ENCODE data around the gene MRPS21.
"Not testable (repeated sequence)": the region's sequence is repeated elsewhere in the genome, so short reads cannot be mapped to it uniquely, and the experiment has no call there.

Gene MRPS21

DNA sequence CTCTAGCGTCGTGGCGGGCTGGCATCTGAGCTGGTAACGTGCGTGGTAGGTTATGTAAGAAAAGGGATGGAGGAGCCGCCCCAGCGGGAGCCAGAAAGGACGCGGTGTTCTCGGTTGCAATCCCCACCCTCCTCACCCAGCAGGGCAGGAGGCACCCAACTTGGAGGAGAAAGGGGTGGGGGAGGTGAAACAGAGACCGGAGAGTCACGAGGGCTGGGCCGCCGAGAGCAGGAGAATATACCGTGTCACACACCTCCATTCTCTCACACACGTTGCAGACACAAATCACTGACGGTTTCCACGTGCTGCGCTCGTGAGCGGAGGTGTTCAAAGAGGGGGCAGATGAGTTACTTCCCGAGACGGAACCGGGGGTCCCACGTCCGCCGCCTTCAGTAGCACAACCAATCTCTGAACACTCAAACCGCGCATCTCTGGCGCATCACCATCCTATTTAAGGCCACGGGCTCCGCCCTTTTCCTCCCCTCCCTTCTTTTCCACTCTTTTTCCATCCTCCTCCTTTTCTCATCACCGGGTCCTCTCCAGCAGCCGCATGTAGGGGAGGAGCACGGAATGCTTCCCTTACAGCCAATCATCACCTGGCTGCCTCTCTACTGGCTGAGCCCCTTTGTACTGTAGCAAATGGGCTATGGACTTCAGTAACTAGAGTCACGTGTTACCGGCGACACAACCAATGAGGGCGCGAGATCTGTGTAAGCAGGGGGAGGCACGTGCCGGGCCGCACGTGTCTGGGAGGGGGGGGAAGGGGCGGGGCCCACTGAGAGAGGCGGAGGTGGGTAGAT lies 11.7 kb upstream of the MRPS21 start, which contains the start of gene CIART:
Gene CIART (plus strand): TSS at position 797 of the 800 bp plus-strand sequence. CDS start 714 bp downstream, outside the sequence.
- DNase-seq = peak; percentile 100

DNA sequence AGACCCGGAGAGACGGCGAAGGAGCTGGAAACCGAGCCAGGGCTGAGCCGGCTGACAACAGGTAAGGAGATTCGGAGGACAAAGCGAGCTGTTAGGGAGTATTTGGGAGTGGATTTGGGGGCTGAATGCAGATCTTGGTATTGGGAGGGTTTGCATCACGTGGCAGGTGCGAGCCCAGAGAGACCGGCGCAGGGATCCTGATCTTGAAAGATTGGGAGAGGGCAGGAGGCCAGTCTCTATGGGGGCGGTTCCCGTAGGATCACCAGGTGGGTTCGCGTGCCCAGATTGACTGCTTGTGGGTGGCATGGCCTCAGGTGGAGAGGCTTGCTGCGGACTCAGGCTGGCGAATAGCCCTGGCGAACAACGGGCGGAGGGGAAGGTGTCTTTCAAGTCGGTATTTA lies 11.1 kb upstream of the MRPS21 start:
- DNase-seq = no peak

DNA sequence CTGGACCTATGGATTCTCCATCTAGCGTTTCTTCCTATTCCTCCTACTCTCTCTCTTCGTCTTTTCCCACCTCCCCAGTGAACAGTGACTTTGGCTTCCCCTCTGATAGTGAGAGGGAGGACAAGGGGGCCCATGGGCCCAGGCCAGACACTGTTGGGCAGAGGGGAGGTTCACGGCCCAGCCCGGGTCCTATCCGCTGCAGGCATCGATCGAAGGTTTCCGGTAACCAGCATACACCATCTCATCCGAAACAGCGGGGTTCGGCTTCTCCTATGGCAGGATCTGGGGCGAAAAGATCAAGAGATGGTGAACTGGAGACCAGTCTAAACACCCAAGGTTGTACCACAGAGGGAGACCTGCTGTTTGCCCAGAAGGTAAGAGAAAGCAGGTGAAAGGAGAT lies 10.4 kb upstream of the MRPS21 start:
- no peak for DNase-seq

GRCh38 chr1:150288382-150288781 lies 5.3 kb upstream of the MRPS21 start:
- DNase-seq = no peak

DNA sequence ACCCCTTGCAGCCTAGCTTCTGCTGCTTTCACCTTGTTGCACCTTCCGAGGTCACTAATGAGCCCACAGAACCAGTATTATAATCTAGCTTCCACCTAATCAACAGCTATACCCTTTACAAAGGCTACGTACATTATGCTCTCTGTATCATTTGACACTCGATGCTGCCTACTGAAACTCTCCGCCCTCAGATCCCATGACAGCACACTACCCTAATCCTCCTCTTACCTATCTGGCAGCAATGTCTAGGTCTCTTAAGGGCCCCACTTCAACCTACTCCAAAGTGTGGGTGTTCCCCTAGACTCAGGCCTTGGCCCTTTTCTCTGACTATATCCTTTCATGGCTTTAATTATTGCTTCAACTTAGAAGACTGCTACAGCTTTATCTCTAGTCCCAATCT lies 4.8 kb upstream of the MRPS21 start:
- DNase-seq = no peak

- no peak for DNase-seq
These were observed 1.8 kb downstream of the MRPS21 start for GRCh38 chr1:150295476-150295875.

DNA sequence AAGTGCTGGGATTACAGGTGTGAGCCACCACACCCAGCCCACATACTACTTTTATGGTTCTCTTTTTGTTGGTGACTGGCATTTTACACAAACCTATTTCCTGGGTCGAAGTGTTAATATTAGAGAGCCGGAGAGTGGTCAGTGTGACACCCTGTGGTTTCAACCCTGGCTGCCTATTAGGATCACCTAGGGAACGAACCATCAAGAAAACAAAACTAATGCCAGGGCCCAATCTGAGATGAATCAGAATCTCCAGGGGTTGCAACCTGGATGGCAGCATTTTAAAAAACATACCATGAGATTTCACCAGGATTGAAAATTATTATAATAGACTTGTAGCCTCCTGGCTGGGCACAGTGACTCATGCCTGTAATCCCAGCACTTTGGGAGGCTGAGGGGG lies 6.1 kb downstream of the MRPS21 start:
- DNase-seq = no peak

- no peak for DNase-seq
These were observed 8.7 kb downstream of the MRPS21 start for GRCh38 chr1:150302338-150302737.

GRCh38 chr1:150302902-150303301 lies 9.2 kb downstream of the MRPS21 start:
- DNase-seq = no peak

DNA sequence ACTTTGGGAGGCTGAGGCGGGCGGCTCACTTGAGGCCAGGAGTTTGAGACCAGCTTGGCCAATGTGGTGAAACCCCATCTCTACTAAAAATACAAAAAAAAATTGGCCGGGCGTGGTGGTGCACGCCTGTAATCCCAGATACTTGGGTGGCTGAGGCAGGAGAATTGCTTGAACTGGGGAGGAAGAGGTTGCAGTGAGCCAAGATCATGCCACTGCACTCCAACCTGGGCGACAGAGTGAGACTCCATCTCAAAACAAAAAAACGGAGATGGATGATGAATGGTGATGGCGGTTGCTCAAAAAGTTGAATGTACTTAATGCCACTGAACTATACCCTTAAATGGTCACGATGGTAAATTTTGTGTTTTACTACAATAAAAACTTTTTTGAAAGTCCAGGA lies 14.9 kb downstream of the MRPS21 start:
- not testable (repeated sequence) for DNase-seq

DNA sequence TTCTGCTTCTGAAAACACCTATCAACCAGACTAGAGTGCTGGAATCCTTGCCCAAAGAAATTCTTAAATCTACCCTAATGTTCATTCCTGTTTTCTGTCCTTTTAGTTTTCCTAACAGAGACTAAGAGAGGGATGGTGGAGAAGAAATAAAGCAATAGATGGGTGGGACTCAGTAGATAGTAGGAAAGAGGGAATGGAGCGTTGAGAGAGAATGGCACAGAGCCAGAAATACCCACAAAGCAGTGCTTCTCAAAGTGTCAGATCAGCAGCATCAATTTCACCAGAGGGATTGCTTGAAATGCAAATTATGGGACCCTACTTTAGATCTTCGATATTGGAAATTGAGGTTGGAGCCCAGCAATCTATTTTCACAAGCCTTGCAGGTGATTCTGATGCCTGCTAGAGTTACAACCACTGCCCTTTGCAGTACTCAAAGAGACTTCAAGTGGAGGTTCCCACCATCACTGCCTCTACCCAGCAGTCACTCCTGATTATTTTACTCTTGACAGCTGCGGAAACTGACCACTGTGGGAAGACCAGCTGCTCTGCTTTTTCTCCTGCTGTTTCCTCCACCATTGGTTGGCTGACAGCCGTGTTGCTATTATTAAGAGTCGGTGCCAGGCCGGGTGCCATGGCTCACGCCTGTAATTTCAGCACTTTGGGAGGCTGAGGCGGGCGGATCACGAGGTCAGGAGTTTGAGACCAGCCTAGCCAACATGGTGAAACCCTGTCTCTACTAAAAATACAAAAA lies 16.3 kb downstream of the MRPS21 start:
- DNase-seq = no peak

DNA sequence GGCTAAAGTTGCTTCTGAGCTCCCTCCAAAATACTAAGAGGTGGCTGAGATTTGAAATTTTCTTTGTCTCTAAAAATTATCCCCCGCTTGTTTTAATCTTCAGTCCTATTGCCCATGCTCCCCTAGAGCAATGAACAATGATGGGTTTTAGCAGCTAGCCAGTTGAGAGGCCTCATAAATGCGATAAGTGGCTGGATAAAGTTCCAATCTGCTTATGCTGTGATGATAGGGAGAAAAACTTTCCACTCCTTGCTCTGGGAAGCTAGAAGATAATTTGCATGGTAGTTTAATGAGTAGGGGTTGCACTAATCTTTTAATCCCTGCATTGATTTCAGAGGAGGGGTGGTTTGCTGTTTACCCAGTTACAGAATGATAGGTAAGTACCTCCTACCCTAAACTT lies 18.1 kb downstream of the MRPS21 start:
- no peak for DNase-seq

GRCh38 chr1:150314691-150315090 lies 21.0 kb downstream of the MRPS21 start:
- not testable (repeated sequence) for DNase-seq

DNA sequence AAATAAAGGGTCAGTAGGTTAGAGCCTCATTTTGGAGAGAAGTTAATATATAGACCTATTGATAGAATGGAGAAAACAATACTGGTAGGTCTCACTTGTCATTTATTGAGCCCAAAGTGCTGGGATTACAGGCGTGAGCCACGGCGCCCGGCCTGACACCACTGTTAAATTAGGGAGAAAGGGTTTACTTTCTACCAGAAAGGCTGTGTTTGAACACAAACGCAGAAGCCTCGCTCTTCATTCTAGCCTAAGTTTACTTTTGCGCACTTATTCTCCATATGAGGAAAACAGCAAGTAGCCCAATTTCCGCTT lies 27.0 kb downstream of the MRPS21 start:
- no peak for DNase-seq

DNA sequence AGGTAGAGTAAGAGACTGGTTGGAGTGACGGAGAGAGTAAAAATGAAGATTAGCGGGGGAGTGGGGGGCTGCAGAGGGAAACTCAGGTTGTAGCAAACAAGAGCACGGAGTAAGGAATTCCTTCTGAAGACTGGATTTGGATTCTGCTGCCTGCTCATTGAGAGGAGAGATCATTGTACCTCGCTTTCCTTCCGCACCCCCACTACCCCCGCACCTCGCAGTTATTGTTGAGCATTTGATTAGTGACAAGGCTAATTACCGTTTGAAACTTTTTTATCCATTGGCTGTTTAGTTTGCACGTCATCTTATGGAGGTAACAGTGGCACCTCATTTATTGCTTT lies 28.1 kb downstream of the MRPS21 start:
- DNase-seq = no peak

DNA sequence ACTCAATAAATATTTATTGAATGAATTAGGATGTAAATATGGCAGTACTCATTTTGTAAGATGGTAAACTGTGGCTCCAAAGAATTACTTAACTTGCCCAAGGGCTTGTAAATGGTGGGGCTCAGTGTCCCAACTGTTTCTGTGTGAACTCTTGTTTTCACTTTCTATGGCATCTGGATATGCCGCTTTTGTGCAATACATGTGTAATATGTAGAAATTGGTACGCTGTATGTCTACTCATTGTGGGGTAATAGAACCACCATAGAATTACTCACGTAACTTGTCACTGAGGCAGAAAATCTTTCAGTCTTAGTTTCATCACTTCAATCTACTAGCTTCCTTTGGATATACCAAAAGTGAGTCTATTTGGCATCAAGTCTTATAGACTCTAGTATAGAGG lies 28.6 kb downstream of the MRPS21 start:
- no peak for DNase-seq

- DNase-seq = no peak
These were observed 39.1 kb downstream of the MRPS21 start for GRCh38 chr1:150332651-150333290.

DNA sequence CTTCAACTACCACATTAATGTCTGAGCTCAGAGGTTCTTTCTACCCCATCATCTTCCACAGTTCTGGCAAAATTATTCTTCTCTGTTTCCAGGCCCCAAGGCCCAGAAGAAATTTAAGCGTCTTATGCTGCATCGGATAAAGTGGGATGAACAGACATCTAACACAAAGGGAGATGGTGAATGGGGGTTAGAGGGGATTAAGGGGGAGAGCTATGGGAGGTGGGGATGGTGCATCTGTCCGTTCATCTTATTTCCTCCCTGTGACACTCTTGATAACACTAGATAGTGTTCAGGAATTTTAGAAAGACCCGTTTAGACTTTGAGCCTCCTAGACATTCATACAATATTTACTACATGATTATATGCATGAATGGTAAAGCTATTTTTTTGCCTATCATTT lies 52.7 kb downstream of the MRPS21 start:
- no peak for DNase-seq

- DNase-seq = no peak
These were observed 59.2 kb downstream of the MRPS21 start for GRCh38 chr1:150352866-150353265.

Measured in NCI-H1694 (cell line).